ENCODE data around the gene EIF2B4. TPM values are rescaled to one million over a fixed set of nuclear protein-coding genes. Genes with fewer than 3 reads are reported as not detected.
A peak's percentile ranks its signal among the peaks of the same experiment; 100 is the strongest.

EIF2B4 gene
- total RNA-seq, 1 donor from 2014 or later = 56.0 TPM

- Mint-ChIP-seq H3K9me3 (no peaks in the 10 kb centered on the region), H3K27ac (no peak overlapping the region), H3K4me1 (ENCODE audit: unreplicated experiment) (peaks cover 34% of the 10 kb centered on the region), H3K4me3 (no peak overlapping the region), H3K27me3 (no peaks in the 10 kb centered on the region), H3K36me3 (peaks cover 23% of the 10 kb centered on the region)
- DNase-seq (ENCODE audit: extremely low spot score, unreplicated experiment) = no peak
- TF ChIP-seq, protein P1, sequence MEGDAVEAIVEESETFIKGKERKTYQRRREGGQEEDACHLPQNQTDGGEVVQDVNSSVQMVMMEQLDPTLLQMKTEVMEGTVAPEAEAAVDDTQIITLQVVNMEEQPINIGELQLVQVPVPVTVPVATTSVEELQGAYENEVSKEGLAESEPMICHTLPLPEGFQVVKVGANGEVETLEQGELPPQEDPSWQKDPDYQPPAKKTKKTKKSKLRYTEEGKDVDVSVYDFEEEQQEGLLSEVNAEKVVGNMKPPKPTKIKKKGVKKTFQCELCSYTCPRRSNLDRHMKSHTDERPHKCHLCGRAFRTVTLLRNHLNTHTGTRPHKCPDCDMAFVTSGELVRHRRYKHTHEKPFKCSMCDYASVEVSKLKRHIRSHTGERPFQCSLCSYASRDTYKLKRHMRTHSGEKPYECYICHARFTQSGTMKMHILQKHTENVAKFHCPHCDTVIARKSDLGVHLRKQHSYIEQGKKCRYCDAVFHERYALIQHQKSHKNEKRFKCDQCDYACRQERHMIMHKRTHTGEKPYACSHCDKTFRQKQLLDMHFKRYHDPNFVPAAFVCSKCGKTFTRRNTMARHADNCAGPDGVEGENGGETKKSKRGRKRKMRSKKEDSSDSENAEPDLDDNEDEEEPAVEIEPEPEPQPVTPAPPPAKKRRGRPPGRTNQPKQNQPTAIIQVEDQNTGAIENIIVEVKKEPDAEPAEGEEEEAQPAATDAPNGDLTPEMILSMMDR (conservative IDR thresholded peaks at IDR 0.05) = no peak
These were observed 6.2 kb upstream of the EIF2B4 start for GRCh38 chr2:27376151-27376865.

DNA sequence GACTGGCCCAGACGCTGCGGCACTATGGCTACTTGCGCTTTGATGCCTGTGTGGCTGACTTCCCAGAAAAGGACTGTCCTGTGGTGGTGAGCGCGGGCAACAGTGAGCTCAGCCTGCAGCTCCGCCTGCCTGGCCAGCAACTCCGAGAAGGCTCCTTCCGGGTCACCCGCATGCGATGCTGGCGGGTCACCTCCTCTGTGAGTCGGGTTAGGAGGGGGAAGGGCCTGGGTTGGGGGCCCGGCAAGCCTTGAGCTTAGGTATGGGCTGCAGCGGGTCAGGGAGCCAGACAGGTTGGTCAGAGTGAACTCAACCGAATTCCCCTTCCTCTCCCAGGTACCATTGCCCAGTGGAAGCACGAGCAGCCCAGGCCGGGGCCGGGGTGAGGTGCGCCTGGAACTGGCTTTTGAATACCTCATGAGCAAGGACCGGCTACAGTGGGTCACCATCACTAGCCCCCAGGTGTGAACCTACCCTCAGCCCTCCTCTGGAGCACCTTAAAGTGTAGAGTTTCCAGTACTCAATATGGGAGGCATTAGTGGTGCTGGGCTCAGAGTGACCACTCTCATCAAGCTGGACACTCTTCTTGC is 5.5 kb upstream of the EIF2B4 start:
- Mint-ChIP-seq H3K27ac (no peak overlapping the region), H3K9me3 (no peaks in the 10 kb centered on the region), H3K4me1 (ENCODE audit: unreplicated experiment) (peaks cover 29% of the 10 kb centered on the region), H3K27me3 (no peaks in the 10 kb centered on the region), H3K4me3 (no peak overlapping the region), H3K36me3 (peaks cover 20% of the 10 kb centered on the region)
- TF ChIP-seq, protein P1 (conservative IDR thresholded peaks at IDR 0.05) = no peak
- DNase-seq (ENCODE audit: extremely low spot score, unreplicated experiment) = no peak

DNA sequence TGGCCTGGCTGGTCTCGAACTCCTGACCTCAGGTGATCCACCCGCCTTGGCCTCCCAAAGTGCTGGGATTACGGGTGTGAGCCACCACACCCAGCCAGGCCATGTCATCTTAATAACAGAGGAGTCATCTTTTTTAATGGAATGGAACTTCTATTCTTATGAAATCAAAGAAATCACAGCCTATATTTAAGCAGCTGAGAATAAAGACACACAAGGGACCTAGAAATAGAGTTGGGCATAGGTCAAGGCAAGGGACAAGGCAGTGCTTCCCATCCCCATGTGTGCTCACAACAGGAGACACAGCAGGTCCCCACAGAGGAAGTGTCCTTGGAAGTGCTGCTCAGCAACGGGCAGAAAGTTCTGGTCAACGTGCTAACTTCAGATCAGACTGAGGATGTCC is 3.4 kb upstream of the EIF2B4 start:
- peaks cover 29% of the 10 kb centered on the region for H3K4me1 Mint-ChIP-seq (ENCODE audit: unreplicated experiment)
- no peaks in the 10 kb centered on the region for H3K9me3 Mint-ChIP-seq
- DNase-seq (ENCODE audit: extremely low spot score, unreplicated experiment) = no peak
- no peaks in the 10 kb centered on the region for H3K27me3 Mint-ChIP-seq
- H3K4me3 Mint-ChIP-seq = no peak overlapping the region
- peaks cover 21% of the 10 kb centered on the region for H3K36me3 Mint-ChIP-seq
- TF ChIP-seq, protein P1 (conservative IDR thresholded peaks at IDR 0.05) = no peak
- no peak overlapping the region for H3K27ac Mint-ChIP-seq

- Mint-ChIP-seq H3K27me3 (no peaks in the 10 kb centered on the region), H3K9me3 (no peaks in the 10 kb centered on the region), H3K4me3 (peak overlapping the region; percentile 69), H3K36me3 (peaks cover 21% of the 10 kb centered on the region), H3K4me1 (ENCODE audit: unreplicated experiment) (peaks cover 29% of the 10 kb centered on the region), H3K27ac (peak overlapping the region; percentile 99)
- DNase-seq (ENCODE audit: extremely low spot score, unreplicated experiment) = no peak
- TF ChIP-seq, protein P1 (conservative IDR thresholded peaks at IDR 0.05) = no peak
These were observed 2.8 kb upstream of the EIF2B4 start for GRCh38 chr2:27372937-27373336.

GRCh38 chr2:27370816-27371620 is 880 bp upstream of the EIF2B4 start:
- no peak for DNase-seq (ENCODE audit: extremely low spot score, unreplicated experiment)
- Mint-ChIP-seq H3K36me3 (peaks cover 27% of the 10 kb centered on the region), H3K4me1 (ENCODE audit: unreplicated experiment) (peaks cover 26% of the 10 kb centered on the region), H3K9me3 (no peaks in the 10 kb centered on the region), H3K27me3 (no peaks in the 10 kb centered on the region), H3K27ac (peak overlapping the region; percentile 99), H3K4me3 (peak overlapping the region; percentile 96)
- TF ChIP-seq, protein P1 (conservative IDR thresholded peaks at IDR 0.05) = no peak

All from type B pancreatic cell (in vitro differentiated cells).